GM19351 (cell line): Measurements from ENCODE around the gene BBS12.

ENCODE experiments used
- ATAC-seq: cut with Tn5 transposase; IDR thresholded peaks from one replicate; pipeline ENCODE4 v1.9.1; 2021; ENCODE audit warnings: mild to moderate bottlenecking, moderate library complexity; ENCODE audit not compliant: unreplicated experiment

The BBS12 gene

GRCh38 chr4:122712782-122713181 lies 19.7 kb upstream of the BBS12 start:
- no peak for ATAC-seq

- no peak for ATAC-seq
Measured at GRCh38 chr4:122715221-122715620, 17.3 kb upstream of the BBS12 start.

GRCh38 chr4:122716825-122717448 lies 15.6 kb upstream of the BBS12 start:
- ATAC-seq, result peak; percentile 86

- ATAC-seq, result no peak
Measured at GRCh38 chr4:122718281-122718680, 14.2 kb upstream of the BBS12 start.

GRCh38 chr4:122722256-122722655 lies 10.2 kb upstream of the BBS12 start:
- no peak for ATAC-seq

GRCh38 chr4:122728856-122729255 lies 3.6 kb upstream of the BBS12 start:
- no peak for ATAC-seq

GRCh38 chr4:122731676-122732075 lies 828 bp upstream of the BBS12 start:
- ATAC-seq, result no peak

- ATAC-seq, result no peak
Measured at GRCh38 chr4:122733787-122734120, 1.2 kb downstream of the BBS12 start.

GRCh38 chr4:122739174-122739573 lies 6.7 kb downstream of the BBS12 start:
- no peak for ATAC-seq

GRCh38 chr4:122742933-122743829 lies 10.7 kb downstream of the BBS12 start:
- ATAC-seq, result no peak

GRCh38 chr4:122744229-122744628 lies 11.7 kb downstream of the BBS12 start:
- no peak for ATAC-seq

- ATAC-seq, result no peak
Measured at GRCh38 chr4:122746485-122746965, 14.0 kb downstream of the BBS12 start.

GRCh38 chr4:122747068-122747467 lies 14.6 kb downstream of the BBS12 start:
- no peak for ATAC-seq

GRCh38 chr4:122747883-122748282 lies 15.4 kb downstream of the BBS12 start:
- ATAC-seq, result no peak

- no peak for ATAC-seq
Measured at GRCh38 chr4:122749704-122750454, 17.4 kb downstream of the BBS12 start.

- no peak for ATAC-seq
Measured at GRCh38 chr4:122755675-122756074, 23.2 kb downstream of the BBS12 start.

- ATAC-seq, result no peak
Measured at GRCh38 chr4:122758033-122758432, 25.5 kb downstream of the BBS12 start.

GRCh38 chr4:122759639-122760310 lies 27.3 kb downstream of the BBS12 start:
- no peak for ATAC-seq

- ATAC-seq, result no peak
Measured at GRCh38 chr4:122762520-122762919, 30.0 kb downstream of the BBS12 start.

GRCh38 chr4:122762966-122763716 lies 30.6 kb downstream of the BBS12 start:
- no peak for ATAC-seq
